ENCODE data around the gene HES3. TPM values are rescaled to one million over a fixed set of nuclear protein-coding genes. Genes with fewer than 3 reads are reported as not detected.

Gene HES3
- total RNA-seq, 1 donor: not detected

DNA sequence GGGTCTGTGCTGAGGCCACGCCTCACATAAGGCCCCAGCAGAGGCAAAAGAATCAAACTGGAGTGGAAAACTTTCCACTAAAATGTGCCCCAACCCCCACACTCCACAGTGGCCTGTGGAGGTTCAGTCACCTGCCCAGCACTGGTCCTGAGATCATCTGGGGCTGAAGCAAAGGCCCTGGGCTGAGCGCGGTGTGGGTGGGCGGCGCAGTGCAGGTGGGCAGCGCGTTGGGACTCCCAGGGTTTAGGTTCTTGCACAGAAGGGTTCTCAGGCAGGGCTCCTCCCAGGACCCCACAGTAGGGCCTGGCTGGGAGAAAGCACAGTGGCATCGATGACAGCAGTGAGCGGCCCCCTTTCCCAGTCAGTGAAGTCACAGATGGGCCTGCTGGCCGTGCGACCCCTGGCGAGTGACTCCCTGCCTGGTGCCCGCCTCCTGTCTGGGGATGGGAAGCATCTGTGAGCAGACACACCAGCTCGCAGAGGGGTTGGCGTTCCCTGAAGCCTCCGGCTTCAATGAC lies 30.7 kb downstream of the HES3 start:
- no peak for DNase-seq (ENCODE audit: low read depth)
- H3K4me3 ChIP-seq (ENCODE audit: low read depth, low read length): no peak overlapping the region
- TF ChIP-seq, protein P1, sequence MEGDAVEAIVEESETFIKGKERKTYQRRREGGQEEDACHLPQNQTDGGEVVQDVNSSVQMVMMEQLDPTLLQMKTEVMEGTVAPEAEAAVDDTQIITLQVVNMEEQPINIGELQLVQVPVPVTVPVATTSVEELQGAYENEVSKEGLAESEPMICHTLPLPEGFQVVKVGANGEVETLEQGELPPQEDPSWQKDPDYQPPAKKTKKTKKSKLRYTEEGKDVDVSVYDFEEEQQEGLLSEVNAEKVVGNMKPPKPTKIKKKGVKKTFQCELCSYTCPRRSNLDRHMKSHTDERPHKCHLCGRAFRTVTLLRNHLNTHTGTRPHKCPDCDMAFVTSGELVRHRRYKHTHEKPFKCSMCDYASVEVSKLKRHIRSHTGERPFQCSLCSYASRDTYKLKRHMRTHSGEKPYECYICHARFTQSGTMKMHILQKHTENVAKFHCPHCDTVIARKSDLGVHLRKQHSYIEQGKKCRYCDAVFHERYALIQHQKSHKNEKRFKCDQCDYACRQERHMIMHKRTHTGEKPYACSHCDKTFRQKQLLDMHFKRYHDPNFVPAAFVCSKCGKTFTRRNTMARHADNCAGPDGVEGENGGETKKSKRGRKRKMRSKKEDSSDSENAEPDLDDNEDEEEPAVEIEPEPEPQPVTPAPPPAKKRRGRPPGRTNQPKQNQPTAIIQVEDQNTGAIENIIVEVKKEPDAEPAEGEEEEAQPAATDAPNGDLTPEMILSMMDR (IDR thresholded peaks at IDR 0.05; ENCODE audit: insufficient read depth, low read depth, low read length): no peak

DNA sequence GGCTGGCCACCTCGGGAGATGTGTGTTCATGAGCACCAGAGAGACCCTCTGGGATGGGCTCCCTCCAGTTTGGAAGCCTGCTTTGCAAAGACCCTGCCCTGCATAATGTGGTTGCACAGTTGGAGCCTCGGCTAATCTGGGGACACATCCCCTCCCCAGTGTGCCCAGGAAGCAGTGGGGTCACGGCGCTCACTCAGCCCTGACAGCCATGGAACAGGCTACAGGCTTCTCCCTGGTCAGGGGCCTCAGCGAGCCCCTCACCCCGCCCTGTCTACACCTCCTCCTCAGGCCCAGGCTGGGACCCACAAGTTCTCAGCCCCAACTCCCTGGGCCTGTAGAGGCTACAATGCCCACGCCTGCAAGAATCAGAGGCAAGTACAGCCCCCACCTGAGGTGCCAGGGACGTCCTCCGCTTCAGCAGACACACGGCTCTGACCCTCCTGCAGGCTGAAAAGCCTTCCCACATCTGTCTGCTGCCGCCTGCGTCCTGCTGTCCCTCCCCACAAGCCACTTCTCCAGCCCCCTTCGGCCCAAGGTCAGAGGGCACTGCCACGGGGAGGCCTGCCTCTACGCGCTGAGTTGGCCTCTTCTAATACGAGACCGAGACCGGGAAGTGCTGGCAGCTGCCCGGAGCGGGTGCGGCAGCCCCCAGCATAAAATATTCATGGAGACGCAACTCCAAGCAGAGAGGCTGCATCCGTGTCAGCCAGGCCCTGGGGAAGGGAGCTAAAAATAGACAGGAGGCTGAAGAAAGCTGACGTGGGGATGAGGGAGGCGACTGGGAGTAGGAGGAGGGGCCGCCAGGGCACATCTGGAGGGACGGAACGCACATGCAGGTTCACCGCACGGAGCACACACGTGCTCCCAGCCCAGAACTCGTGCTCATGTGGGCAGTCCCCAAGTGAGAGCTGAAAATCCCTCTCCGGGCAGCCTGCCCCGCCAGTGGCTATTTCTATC lies 32.1 kb downstream of the HES3 start:
- peak; percentile 96 for DNase-seq (ENCODE audit: low read depth)
- peak overlapping the region; percentile 23 for H3K4me3 ChIP-seq (ENCODE audit: low read depth, low read length)
- TF ChIP-seq, protein P1 (IDR thresholded peaks at IDR 0.05; ENCODE audit: insufficient read depth, low read depth, low read length): no peak

DNA sequence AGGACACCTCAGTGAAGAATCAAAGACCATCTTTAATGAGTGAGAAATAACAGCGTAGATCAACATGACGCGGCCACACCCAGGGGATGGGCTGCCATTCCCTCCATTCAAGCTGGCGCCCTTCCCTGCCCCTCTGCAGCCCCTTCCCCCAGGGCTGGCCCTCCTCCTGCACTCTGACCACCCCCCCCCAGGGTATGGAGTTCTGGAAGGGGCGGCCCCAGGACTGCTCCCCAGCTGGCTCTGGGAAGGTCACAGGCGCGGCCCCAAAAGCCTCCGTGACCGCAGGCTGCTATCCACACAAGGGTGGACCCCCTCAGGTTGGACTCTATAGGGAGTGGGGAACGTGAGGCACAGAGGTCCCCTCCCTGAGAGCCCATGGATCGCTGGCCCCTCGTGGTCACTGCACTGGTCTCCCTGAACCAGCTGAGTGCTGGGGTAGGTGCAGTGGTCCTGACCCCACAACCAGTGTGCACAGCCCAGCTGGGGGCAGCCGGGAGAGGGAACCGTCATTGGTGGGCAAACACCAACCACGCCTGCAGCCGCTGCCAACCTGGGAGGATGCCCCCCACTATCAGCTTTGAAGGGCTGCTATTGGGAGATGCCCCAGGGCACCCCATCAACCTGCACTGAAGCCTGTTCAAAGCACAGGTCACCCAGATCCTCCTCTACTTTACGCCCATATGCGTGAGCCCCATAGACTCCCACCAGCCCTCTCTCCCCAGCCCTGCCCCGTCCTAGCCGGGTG lies 33.0 kb downstream of the HES3 start:
- H3K4me3 ChIP-seq (ENCODE audit: low read depth, low read length): no peak overlapping the region
- no peak for DNase-seq (ENCODE audit: low read depth)
- TF ChIP-seq, protein P1 (IDR thresholded peaks at IDR 0.05; ENCODE audit: insufficient read depth, low read depth, low read length): no peak

DNA sequence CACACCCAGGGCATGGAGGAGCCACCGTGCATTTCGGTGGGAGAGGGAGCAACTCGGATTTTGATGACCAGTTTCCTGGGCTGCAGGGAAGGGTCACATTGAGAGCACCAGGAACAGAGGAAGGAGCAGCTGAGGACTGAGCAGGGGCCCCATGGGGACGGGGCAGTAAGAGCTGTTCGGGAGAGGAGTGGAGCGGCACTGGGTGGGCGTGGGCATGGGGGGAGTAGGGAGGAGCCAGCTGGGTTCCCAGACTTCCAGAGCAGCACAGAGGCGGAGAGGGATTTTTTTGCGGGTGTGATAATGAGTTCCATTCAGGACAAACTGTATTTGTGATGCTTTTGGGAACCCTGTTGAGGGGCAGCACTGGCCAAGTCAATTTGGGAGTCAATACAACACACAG lies 34.3 kb downstream of the HES3 start:
- no peak for DNase-seq (ENCODE audit: low read depth)
- TF ChIP-seq, protein P1 (IDR thresholded peaks at IDR 0.05; ENCODE audit: insufficient read depth, low read depth, low read length): no peak
- no peak overlapping the region for H3K4me3 ChIP-seq (ENCODE audit: low read depth, low read length)

DNA sequence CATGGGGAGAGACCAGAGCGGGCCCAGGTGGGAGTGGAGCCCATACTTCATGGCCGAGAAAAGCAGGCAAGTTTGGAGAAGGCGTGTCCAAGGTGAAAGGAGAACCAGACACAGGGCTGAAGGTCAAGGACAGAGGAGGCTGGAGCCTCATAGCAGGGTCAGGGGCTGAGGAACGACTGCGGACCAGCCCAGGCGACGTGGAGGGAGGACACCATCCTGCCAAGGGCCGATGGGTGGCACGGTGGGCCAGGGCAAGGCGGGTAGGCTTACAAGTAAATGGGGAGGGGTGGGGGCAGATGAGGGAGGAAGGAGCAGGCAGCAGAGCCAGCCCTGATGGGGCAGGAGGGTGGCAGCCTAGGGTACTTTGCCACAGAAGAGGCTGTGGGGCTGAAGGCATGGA lies 35.1 kb downstream of the HES3 start:
- no peak for DNase-seq (ENCODE audit: low read depth)
- no peak overlapping the region for H3K4me3 ChIP-seq (ENCODE audit: low read depth, low read length)
- TF ChIP-seq, protein P1 (IDR thresholded peaks at IDR 0.05; ENCODE audit: insufficient read depth, low read depth, low read length): no peak

DNA sequence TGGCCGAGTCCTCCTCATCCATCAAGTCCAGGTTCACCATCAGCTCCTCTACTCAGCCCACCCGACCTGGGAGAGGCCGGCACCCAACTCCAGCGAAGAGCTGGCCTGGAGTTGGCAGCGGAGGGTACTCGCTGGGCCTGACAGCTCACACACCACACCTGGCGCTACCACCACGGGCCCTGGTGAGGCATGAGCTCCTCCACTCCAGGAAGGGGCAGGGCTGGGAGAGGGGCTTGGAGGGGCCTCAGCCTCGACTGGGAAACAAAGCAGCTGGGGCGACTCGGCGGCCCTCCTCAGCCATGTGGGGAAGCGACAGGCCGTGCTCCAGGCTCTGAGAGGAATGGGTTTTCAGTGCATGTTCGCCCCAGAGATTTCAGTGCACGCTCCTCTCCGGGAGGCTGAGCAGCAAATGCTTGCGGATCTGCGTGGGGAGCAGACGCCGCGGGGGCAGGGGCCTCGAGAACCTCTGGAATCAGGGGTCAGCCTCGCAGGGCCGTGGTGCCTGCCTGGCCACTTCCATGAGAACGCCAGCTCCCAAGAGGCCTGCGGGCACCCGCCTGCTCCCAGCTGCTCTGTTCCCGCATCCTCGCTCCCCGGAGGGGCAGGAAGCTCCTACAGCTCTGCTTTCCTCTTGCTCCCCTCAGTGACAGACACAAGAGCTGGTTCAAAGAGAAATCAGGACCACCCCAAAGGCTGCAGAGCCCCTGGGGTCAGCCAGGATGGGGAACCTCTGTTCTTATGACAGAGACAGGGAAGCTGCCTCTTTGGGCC lies 35.8 kb downstream of the HES3 start:
- no peak overlapping the region for H3K4me3 ChIP-seq (ENCODE audit: low read depth, low read length)
- TF ChIP-seq, protein P1 (IDR thresholded peaks at IDR 0.05; ENCODE audit: insufficient read depth, low read depth, low read length): no peak
- no peak for DNase-seq (ENCODE audit: low read depth)

Data from fibroblast of villous mesenchyme (primary cell).